Body of pancreas (tissue), 4 donors: ENCODE data around the gene BBS4. TPM values are rescaled to one million over a fixed set of nuclear protein-coding genes. Genes with fewer than 3 reads are reported as not detected.

Experiments
- ATAC-seq: fragments of 150-250 bp; one replicate; pipeline ENCODE4 v1.9.1; 2016
- DNase-seq, 4 donors: peaks; one replicate each; pipeline ENCODE4 v3.0.0-alpha.2; 2019
- H3K27ac ChIP-seq, 4 donors: fragments of 200-600 bp; sonication (generic); 1 replicate in 3 of 4; 2 replicates in 1 of 4; pipeline versions ENCODE4 v1.5.1 to v1.6.1; 2016 to 2019; ENCODE audit warnings: mild to moderate bottlenecking in 1 of 4, mixed read lengths in 1 of 4, moderate library complexity in 1 of 4
- H3K27me3 ChIP-seq, 2 donors: fragments of 200-600 bp; sonication (generic); one replicate each; pipeline ENCODE4 v1.6.0; 2016; ENCODE audit warnings: mild to moderate bottlenecking in 1 of 2
- H3K36me3 ChIP-seq, 2 donors: fragments of 200-600 bp; sonication (generic); replicated peaks in 1 of 2; 2 replicates each; pipeline ENCODE4 v1.5.1; 2016; ENCODE audit warnings: low read depth in 2 of 2; ENCODE audit not compliant: insufficient read depth in 1 of 2
- H3K4me1 ChIP-seq: fragments of 200-600 bp; sonication (generic); one replicate; pipeline ENCODE4 v1.6.0; 2016
- H3K4me3 ChIP-seq, 2 donors: fragments of 200-600 bp; sonication (generic); 1 replicate in 1 of 2; 2 replicates in 1 of 2; pipeline ENCODE4 v1.5.1; 2016 to 2019
- H3K9me3 ChIP-seq, 3 donors: fragments of 200-600 bp; sonication (generic); 1 replicate in 2 of 3; 2 replicates in 1 of 3; pipeline ENCODE4 v1.5.1; 2016
- CTCF ChIP-seq, 7 experiments: fragments of 450-650 bp in 4 of 7; fragments of 200-600 bp in 3 of 7; sonication (generic) in 3 of 7; IDR thresholded peaks; one replicate each; pipeline ENCODE4 v1.5.1; 2016 to 2019; ENCODE audit warnings: antibody characterized with exemption in 7 of 7
- POLR2A ChIP-seq, 3 donors: fragments of 450-650 bp; IDR thresholded peaks; one replicate each; pipeline ENCODE4 v1.6.1; 2016; ENCODE audit warnings: antibody characterized with exemption in 3 of 3, mild to moderate bottlenecking in 2 of 3
- WGBS, 2 donors: methylation state at CpG; one replicate each; pipeline ENCODE4 v1.1.5; 2017; 5-methylcytosine and 5-hydroxymethylcytosine counted together
- intact Hi-C: fragments of 100-400 bp; cut with DNase I; formaldehyde crosslinking; loops from one replicate; pipeline ENCODE4 v1.15.1; 2023
- total RNA-seq, 2 donors: library from RNA; depleted of rRNA; stranded (reverse); fragments of >200 nt; gene quantifications; one replicate each; pipeline ENCODE4 v1.1.0, GENCODE V29; 2016

The BBS4 gene
- total RNA-seq, 2 donors from 2014 or later = 20.2 to 26.4 TPM

GRCh38 chr15:72760590-72761260 lies 74.7 kb downstream of the BBS4 start:
- TF ChIP-seq POLR2A (IDR thresholded peaks at IDR 0.05) (peak in 2 of 3 donors; percentile 20 to 24), CTCF (IDR thresholded peaks at IDR 0.05) (no peak)
- Histone ChIP-seq H3K27ac (peak overlapping the region; percentile 67 to 82 (median 74)), H3K4me1 (peaks cover 32% of the 10 kb centered on the region), H3K27me3 (no peaks in the 10 kb centered on the region), H3K36me3 (peaks cover 0 to 2% of the 10 kb centered on the region in 2 donors), H3K9me3 (no peaks in the 10 kb centered on the region), H3K4me3 (no peak overlapping the region)
- DNase-seq (peak; percentile 71 to 88 (median 86)), ATAC-seq (peak; percentile 91)
- 26 to 40% methylated on average over 5 of the region's 5 CpGs for WGBS, 2 donors
- intact Hi-C loops = no loop called here

- peaks cover 32% of the 10 kb centered on the region for H3K4me1 ChIP-seq
- 97 to 99% methylated on average over 3 of the region's 3 CpGs for WGBS, 2 donors
- ATAC-seq (no peak), DNase-seq (no peak)
- intact Hi-C loops = no loop called here
- no peak overlapping the region for H3K27ac ChIP-seq
- no peaks in the 10 kb centered on the region for H3K9me3 ChIP-seq
- TF ChIP-seq POLR2A (IDR thresholded peaks at IDR 0.05) = no peak
- TF ChIP-seq CTCF (IDR thresholded peaks at IDR 0.05) = no peak
- peaks cover 0 to 2% of the 10 kb centered on the region in 2 donors for H3K36me3 ChIP-seq
- H3K4me3 ChIP-seq = no peak overlapping the region
- H3K27me3 ChIP-seq = no peaks in the 10 kb centered on the region
These were observed 78.6 kb downstream of the BBS4 start for GRCh38 chr15:72764656-72765055.

- no peak for DNase-seq
- no peak for TF ChIP-seq POLR2A (IDR thresholded peaks at IDR 0.05)
- no peak for TF ChIP-seq CTCF (IDR thresholded peaks at IDR 0.05)
- no peak overlapping the region for H3K4me3 ChIP-seq
- peaks cover 18% of the 10 kb centered on the region for H3K4me1 ChIP-seq
- H3K9me3 ChIP-seq = no peaks in the 10 kb centered on the region
- H3K27ac ChIP-seq = no peak overlapping the region
- ATAC-seq = no peak
- intact Hi-C loops = no loop called here
- no peaks in the 10 kb centered on the region for H3K27me3 ChIP-seq
- peaks cover 0 to 4% of the 10 kb centered on the region in 2 donors for H3K36me3 ChIP-seq
- 97% methylated on average over 2 of the region's 2 CpGs for WGBS, 2 donors
These were observed 80.0 kb downstream of the BBS4 start for GRCh38 chr15:72766025-72766424.

- intact Hi-C loops = no loop called here
These were observed 80.8 kb downstream of the BBS4 start for GRCh38 chr15:72766780-72767179.

More at GRCh38 chr15:72766780-72767179, 80.8 kb downstream of the BBS4 start:
- Histone ChIP-seq H3K4me1 (peaks cover 10% of the 10 kb centered on the region), H3K27me3 (no peaks in the 10 kb centered on the region), H3K36me3 (peaks cover 0 to 4% of the 10 kb centered on the region in 2 donors), H3K4me3 (no peak overlapping the region), H3K9me3 (no peaks in the 10 kb centered on the region), H3K27ac (no peak overlapping the region)
- no peak for TF ChIP-seq POLR2A (IDR thresholded peaks at IDR 0.05)
- no peak for TF ChIP-seq CTCF (IDR thresholded peaks at IDR 0.05)
- DNase-seq (no peak), ATAC-seq (no peak)
- WGBS, 2 donors = 92 to 98% methylated on average over 2 of the region's 2 CpGs
